Astrocyte (in vitro differentiated cells and primary cell): ENCODE measurements around the gene AGO4. TPM values are rescaled to one million over a fixed set of nuclear protein-coding genes. Genes with fewer than 3 reads are reported as not detected.
"Not testable (repeated sequence)": the region's sequence is repeated elsewhere in the genome, so short reads cannot be mapped to it uniquely, and the experiment has no call there.

Source experiments
- DNase-seq: peaks from one replicate; pipeline ENCODE4 v3.0.0-alpha.2; 2010; ENCODE audit warnings: low read depth
- FAIRE-seq: peaks from 2 replicates; lab custom pipeline; 2011; peaks lifted over from hg19 to GRCh38; lab: Jason Lieb, UNC
- H2AFZ ChIP-seq: 2 replicates; pipeline ENCODE4 v1.6.0; 2012; ENCODE audit warnings: low read depth, low read length, inconsistent platforms
- H3K27ac ChIP-seq: 2 replicates; pipeline ENCODE4 v1.5.1; 2011; ENCODE audit warnings: low read depth, low read length, inconsistent platforms
- H3K27me3 ChIP-seq: 2 replicates; pipeline ENCODE4 v1.6.0; 2011; ENCODE audit warnings: low read length, inconsistent platforms; ENCODE audit not compliant: insufficient read depth
- H3K36me3 ChIP-seq: 2 replicates; pipeline ENCODE4 v1.5.1; 2011; ENCODE audit warnings: low read length, inconsistent platforms; ENCODE audit not compliant: insufficient read depth
- H3K4me1 ChIP-seq: 2 replicates; pipeline ENCODE4 v1.5.1; 2011; ENCODE audit warnings: low read length, inconsistent platforms; ENCODE audit not compliant: insufficient read depth
- H3K4me2 ChIP-seq: 2 replicates; pipeline ENCODE4 v1.6.0; 2012; ENCODE audit warnings: low read length, inconsistent platforms
- H3K4me3 ChIP-seq: 2 replicates; pipeline ENCODE4 v1.5.1; 2011; ENCODE audit warnings: low read depth, mild to moderate bottlenecking, low read length, inconsistent platforms; ENCODE audit not compliant: insufficient read depth
- H3K79me2 ChIP-seq: 2 replicates; pipeline ENCODE4 v1.6.0; 2012; ENCODE audit warnings: mild to moderate bottlenecking, low read length, inconsistent platforms; ENCODE audit not compliant: insufficient read depth
- H3K9ac ChIP-seq: 2 replicates; pipeline ENCODE4 v1.6.0; 2012; ENCODE audit warnings: mild to moderate bottlenecking, low read length, inconsistent platforms
- H3K9me3 ChIP-seq: 2 replicates; pipeline ENCODE4 v1.5.1; 2012; ENCODE audit warnings: low read depth, mild to moderate bottlenecking, low read length, inconsistent platforms; ENCODE audit not compliant: insufficient read depth
- H4K20me1 ChIP-seq: 2 replicates; pipeline ENCODE4 v1.6.0; 2012; ENCODE audit warnings: low read length, inconsistent platforms; ENCODE audit not compliant: insufficient read depth
- H3K27ac Mint-ChIP-seq: one replicate; pipeline ENCODE4 v1.8.0; 2021; ENCODE audit warnings: mild to moderate bottlenecking, mixed read lengths; ENCODE audit not compliant: unreplicated experiment
- H3K27me3 Mint-ChIP-seq: one replicate; pipeline ENCODE4 v1.8.0; 2021; ENCODE audit warnings: low read depth, mixed read lengths; ENCODE audit not compliant: unreplicated experiment
- H3K36me3 Mint-ChIP-seq: one replicate; pipeline ENCODE4 v1.8.0; 2021; ENCODE audit warnings: low read depth, mixed read lengths; ENCODE audit not compliant: unreplicated experiment
- H3K4me1 Mint-ChIP-seq: one replicate; pipeline ENCODE4 v1.8.0; 2021; ENCODE audit warnings: low read depth, mixed read lengths; ENCODE audit not compliant: unreplicated experiment
- H3K4me3 Mint-ChIP-seq: one replicate; pipeline ENCODE4 v1.8.0; 2021; ENCODE audit warnings: mild to moderate bottlenecking, moderate library complexity, mixed read lengths; ENCODE audit not compliant: unreplicated experiment
- H3K9me3 Mint-ChIP-seq: one replicate; pipeline ENCODE4 v1.8.0; 2021; ENCODE audit warnings: mild to moderate bottlenecking, mixed read lengths; ENCODE audit not compliant: unreplicated experiment
- EZH2 ChIP-seq: IDR thresholded peaks from 2 replicates; pipeline ENCODE4 v1.6.1; 2012; ENCODE audit warnings: mild to moderate bottlenecking, low read length, inconsistent platforms; ENCODE audit not compliant: insufficient read depth
- total RNA-seq: library from RNA; stranded (reverse); gene quantifications from 2 replicates; pipeline ENCODE4 v1.2.1, GENCODE V29; 2021
- TF ChIP-seq, protein P1 (sequence below): IDR thresholded peaks from 2 replicates; pipeline ENCODE4 v1.5.1; 2011; ENCODE audit warnings: low read depth, mild to moderate bottlenecking, inconsistent platforms, low read length, moderate library complexity; ENCODE audit not compliant: insufficient read depth

The AGO4 gene
- total RNA-seq, 1 donor from 2014 or later = 9.8 TPM

DNA sequence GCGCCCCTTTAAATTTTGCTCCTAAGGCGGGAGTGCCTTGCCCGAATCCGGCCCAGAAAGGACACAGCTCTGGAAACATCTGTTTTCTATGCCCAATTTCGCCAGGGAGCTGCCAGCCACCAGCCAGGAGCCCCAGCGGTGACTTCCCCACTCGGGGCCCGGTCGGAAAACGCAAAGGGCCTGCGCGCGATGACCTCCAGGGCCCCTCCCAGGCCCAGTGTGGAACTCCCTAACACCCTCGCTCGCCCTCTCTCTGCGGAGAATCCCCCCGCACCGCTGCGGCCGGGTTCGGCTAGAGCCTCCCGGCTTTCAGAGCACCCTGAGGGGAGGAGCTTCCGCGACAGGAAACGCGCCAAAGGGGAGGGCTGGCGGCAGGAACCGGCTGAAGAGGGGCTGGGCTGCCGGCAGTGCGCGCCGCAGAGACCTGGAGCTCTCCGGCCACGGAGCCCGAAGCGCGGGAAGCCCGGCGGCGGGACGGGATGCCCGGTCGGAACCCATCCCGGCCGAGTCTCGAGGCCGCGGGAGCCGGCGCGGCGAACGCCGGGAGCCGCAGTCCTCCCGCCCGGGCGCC, 38.5 kb upstream of the AGO4 start:
- Mint-ChIP-seq H3K27ac (no peak overlapping the region), H3K36me3 (no peaks in the 10 kb centered on the region), H3K27me3 (no peaks in the 10 kb centered on the region), H3K4me1 (peaks cover 4% of the 10 kb centered on the region), H3K4me3 (peak overlapping the region; percentile 87), H3K9me3 (no peaks in the 10 kb centered on the region)
- DNase-seq = peak; percentile 70
- Histone ChIP-seq H3K27ac (peak overlapping the region; percentile 74), H3K9ac (peak overlapping the region; percentile 83), H3K4me3 (peak overlapping the region; percentile 75), H3K4me1 (no peaks in the 10 kb centered on the region), H4K20me1 (no peaks in the 10 kb centered on the region), H3K9me3 (no peaks in the 10 kb centered on the region), H3K27me3 (no peaks in the 10 kb centered on the region), H2AFZ (peak overlapping the region; percentile 88), H3K36me3 (no peaks in the 10 kb centered on the region), H3K4me2 (peak overlapping the region; percentile 91), H3K79me2 (peaks cover 27% of the 10 kb centered on the region)
- FAIRE-seq = no peak
- TF ChIP-seq, protein P1, sequence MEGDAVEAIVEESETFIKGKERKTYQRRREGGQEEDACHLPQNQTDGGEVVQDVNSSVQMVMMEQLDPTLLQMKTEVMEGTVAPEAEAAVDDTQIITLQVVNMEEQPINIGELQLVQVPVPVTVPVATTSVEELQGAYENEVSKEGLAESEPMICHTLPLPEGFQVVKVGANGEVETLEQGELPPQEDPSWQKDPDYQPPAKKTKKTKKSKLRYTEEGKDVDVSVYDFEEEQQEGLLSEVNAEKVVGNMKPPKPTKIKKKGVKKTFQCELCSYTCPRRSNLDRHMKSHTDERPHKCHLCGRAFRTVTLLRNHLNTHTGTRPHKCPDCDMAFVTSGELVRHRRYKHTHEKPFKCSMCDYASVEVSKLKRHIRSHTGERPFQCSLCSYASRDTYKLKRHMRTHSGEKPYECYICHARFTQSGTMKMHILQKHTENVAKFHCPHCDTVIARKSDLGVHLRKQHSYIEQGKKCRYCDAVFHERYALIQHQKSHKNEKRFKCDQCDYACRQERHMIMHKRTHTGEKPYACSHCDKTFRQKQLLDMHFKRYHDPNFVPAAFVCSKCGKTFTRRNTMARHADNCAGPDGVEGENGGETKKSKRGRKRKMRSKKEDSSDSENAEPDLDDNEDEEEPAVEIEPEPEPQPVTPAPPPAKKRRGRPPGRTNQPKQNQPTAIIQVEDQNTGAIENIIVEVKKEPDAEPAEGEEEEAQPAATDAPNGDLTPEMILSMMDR = no peak
- TF ChIP-seq EZH2 = no peak

DNA sequence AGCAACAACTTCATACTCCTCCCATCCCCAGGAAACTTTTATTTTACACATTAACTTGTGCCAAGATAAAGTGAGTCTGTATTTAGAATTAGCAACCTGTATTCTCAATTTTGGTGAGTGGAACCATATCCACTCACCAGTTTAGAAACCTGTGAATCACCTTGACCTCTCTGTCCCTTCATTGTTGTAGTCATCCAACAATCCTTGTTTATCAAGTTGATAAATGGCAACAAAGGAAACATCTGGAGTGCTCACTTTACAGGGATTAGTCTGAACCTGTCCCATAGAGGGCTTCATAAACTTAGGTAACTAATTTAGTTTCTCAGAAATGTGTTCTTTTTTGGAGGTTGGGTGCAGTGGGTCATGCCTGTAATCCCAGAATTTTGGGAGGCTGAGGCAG, 34.1 kb upstream of the AGO4 start:
- Histone ChIP-seq H3K79me2 (peaks cover 2% of the 10 kb centered on the region), H2AFZ (no peak overlapping the region), H3K4me2 (no peak overlapping the region), H3K9me3 (no peaks in the 10 kb centered on the region), H3K27ac (no peak overlapping the region), H3K27me3 (no peaks in the 10 kb centered on the region), H3K9ac (no peak overlapping the region), H3K4me3 (no peak overlapping the region), H4K20me1 (no peaks in the 10 kb centered on the region), H3K36me3 (no peaks in the 10 kb centered on the region), H3K4me1 (no peaks in the 10 kb centered on the region)
- TF ChIP-seq, protein P1 = no peak
- TF ChIP-seq EZH2 = no peak
- Mint-ChIP-seq H3K27me3 (peaks cover 9% of the 10 kb centered on the region), H3K9me3 (no peaks in the 10 kb centered on the region), H3K4me3 (no peak overlapping the region), H3K4me1 (peaks cover 1% of the 10 kb centered on the region), H3K36me3 (no peaks in the 10 kb centered on the region), H3K27ac (no peak overlapping the region)
- FAIRE-seq (no peak), DNase-seq (no peak)

DNA sequence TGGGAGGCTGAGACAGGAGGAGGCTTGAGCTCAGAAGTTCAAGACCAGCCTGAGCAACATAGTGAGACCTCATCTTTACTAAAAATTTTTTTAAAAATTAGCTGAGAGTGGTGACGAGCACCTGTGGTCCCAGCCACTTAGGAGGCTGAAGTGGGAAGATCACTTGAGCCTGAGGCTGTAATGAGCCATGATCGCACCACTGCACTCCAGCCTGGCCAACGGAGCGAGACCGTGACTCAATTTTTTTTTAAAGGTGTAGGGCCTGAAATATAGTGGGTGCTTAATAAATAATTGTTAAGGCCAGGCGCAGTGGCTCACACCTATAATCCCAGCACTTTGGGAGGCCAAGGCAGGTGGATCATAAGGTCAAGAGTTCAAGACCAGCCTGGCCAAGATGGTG, 31.6 kb upstream of the AGO4 start:
- H3K4me3 Mint-ChIP-seq, H3K4me3 ChIP-seq, H3K27me3 ChIP-seq, H2AFZ ChIP-seq, H3K79me2 ChIP-seq, H3K4me1 Mint-ChIP-seq, H3K27ac ChIP-seq, H3K9me3 ChIP-seq, FAIRE-seq, H3K36me3 Mint-ChIP-seq, H3K4me1 ChIP-seq, H3K36me3 ChIP-seq, H4K20me1 ChIP-seq, H3K9me3 Mint-ChIP-seq, H3K27ac Mint-ChIP-seq, DNase-seq, H3K9ac ChIP-seq, H3K4me2 ChIP-seq, H3K27me3 Mint-ChIP-seq: not testable (repeated sequence)
